ENCODE data around the gene MTMR6. TPM values are rescaled to one million over a fixed set of nuclear protein-coding genes. Genes with fewer than 3 reads are reported as not detected.

MTMR6 gene
- total RNA-seq, 2 donors from 2014 or later: 20.5 to 31.1 TPM

DNA sequence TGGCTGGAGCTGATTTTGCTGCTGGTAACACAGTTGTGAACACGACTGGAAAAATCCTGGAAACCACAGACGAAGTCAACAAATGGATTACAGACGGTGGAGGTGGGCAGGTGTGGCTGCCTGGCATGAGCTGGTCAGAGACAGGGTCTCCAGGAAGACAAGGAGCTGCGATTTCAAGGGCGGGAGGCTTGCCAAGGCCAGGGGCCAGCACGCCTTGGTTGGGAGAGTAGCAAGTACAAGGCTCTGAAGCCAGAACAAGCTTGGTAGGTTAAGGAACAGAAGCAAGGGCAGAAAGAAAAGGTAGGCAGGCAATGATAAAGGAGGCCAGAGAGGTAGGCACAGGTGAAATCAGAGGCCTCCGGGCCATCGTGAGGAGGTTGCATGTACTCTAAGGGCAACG, 64.5 kb downstream of the MTMR6 start:
- Mint-ChIP-seq H3K4me3 (no peak overlapping the region), H3K27ac (no peak overlapping the region), H3K27me3 (peaks cover 18 to 33% of the 10 kb centered on the region in 2 donors), H3K4me1 (ENCODE audit: low read depth in 2 of 2) (no peaks in the 10 kb centered on the region), H3K36me3 (no peaks in the 10 kb centered on the region), H3K9me3 (no peaks in the 10 kb centered on the region)
- DNase-seq (ENCODE audit: low spot score) (no peak), ATAC-seq (no peak)

DNA sequence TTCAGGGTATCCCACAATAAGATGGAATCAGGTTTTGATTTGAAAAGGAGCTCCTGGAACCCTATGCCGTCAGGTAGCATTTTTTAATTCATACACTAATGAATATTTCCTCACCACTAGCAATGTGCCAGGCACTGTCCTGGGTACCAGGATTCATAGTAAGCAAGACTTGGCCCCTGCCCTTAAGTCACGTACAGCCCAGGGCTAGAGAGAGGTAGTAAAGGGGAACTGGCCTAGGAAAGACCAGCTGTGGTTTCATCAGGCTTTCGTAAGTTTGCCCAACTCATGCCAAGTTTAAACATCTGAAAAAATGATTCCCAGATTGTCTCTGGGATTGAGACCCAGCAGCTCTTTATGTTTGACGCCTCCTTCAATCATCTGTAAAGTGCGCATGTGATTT, 69.3 kb downstream of the MTMR6 start:
- H3K4me3 Mint-ChIP-seq: no peak overlapping the region
- no peaks in the 10 kb centered on the region for H3K9me3 Mint-ChIP-seq
- no peaks in the 10 kb centered on the region for H3K36me3 Mint-ChIP-seq
- peaks cover 19 to 22% of the 10 kb centered on the region in 2 donors for H3K27me3 Mint-ChIP-seq
- DNase-seq (ENCODE audit: low spot score) (no peak), ATAC-seq (no peak)
- no peak overlapping the region for H3K27ac Mint-ChIP-seq
- H3K4me1 Mint-ChIP-seq (ENCODE audit: low read depth in 2 of 2): no peaks in the 10 kb centered on the region

DNA sequence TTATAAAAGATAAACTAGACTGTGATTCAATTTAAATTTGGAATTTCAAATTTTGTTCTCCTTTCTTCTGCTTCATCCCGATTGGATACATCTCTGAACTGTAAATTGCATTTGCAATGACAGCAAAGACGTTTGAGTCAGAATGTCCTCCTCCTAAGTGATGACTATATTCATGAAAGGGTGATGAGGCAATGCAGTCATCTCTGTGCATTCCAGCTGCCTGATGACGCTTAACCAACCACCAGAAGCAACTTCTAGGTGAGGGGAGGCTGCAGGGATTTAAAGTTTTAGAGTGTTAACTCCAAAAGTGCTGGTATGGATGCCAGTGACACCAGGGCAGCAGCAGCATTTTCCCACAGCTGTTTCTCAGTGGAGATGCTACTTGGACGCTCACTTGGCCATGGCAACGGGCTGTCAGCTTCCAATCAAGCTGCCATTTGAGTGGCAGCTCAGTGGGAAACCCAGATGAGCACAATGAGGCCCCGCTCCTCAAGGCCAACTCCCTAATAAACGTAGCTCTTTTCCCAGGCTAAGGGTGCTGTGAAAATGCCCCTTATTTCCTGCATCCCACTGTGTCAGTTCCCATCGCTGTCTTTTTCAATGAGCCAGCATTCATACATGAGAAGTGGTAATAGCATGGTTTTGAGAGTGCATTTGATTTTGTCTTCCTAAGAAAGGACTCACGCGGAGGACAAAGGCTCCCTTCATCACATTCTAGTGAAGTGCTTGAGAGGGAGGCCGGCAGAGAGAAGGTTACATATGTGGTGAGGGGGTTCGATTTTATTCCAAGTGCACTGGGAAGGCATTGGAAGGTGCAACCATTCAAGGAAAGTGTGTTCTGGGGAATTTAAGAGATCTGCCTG, 70.0 kb downstream of the MTMR6 start:
- ATAC-seq: no peak
- Mint-ChIP-seq H3K27ac (no peak overlapping the region), H3K4me1 (ENCODE audit: low read depth in 2 of 2) (no peaks in the 10 kb centered on the region), H3K36me3 (no peaks in the 10 kb centered on the region), H3K27me3 (peaks cover 13 to 18% of the 10 kb centered on the region in 2 donors), H3K9me3 (no peaks in the 10 kb centered on the region), H3K4me3 (no peak overlapping the region)
- no peak for DNase-seq (ENCODE audit: low spot score)

DNA sequence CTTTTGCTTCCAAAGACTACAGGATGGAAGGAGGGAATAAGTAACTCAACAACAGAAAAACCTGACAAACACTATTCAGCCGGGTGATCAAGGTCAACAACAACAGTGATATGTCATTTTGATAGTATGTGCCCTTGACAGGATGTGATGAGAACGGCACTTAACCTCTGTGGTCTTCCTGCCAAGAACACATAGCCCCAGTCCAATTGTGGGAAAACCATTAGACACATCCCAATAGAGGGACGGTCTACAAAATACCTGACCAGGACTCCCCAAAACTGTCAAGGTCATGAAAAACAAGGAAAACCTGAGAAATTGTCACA, 72.1 kb downstream of the MTMR6 start:
- Mint-ChIP-seq H3K4me1 (ENCODE audit: low read depth in 2 of 2) (no peaks in the 10 kb centered on the region), H3K27ac (no peak overlapping the region), H3K4me3 (no peak overlapping the region), H3K9me3 (no peaks in the 10 kb centered on the region), H3K36me3 (no peaks in the 10 kb centered on the region), H3K27me3 (peaks cover 7 to 12% of the 10 kb centered on the region in 2 donors)
- DNase-seq (ENCODE audit: low spot score) (no peak), ATAC-seq (no peak)

DNA sequence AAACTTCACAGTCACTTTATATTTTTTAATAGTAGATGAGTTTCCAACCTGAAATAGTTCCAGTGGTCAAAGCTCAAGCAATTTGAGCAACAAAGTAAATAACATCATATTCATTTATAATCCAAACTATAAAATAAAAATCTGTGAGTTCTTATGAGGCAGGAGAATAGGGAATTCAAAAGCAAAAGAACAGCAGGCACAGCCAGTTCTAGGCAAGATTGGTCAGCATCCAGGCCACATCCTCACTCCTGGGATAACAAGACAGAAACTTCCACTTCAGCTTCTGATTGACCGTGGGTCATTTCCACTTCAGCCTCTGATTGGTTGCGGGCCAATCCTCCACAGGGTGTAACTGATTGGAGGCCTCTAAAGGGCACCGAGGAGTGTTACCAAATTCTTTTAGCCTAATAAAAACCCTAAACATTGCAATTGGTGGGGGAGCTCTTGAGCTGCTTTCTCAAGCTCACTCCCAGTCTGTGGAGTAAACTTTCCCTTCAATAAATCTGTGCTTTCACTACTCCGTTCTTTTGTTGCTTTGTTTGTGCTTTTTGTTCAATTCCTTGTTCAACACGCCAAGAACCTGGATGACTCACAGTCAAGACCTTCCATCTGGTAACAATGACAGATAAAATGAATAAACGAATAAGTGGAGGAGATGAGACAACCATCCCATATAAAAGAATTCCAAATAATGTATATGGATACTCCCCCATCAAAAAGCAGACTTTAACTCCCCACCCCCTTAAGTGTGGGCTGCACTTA, 72.6 kb downstream of the MTMR6 start:
- DNase-seq (ENCODE audit: low spot score) (no peak), ATAC-seq (no peak)
- H3K36me3 Mint-ChIP-seq: no peaks in the 10 kb centered on the region
- H3K4me3 Mint-ChIP-seq: no peak overlapping the region
- peaks cover 7 to 12% of the 10 kb centered on the region in 2 donors for H3K27me3 Mint-ChIP-seq
- no peaks in the 10 kb centered on the region for H3K4me1 Mint-ChIP-seq (ENCODE audit: low read depth in 2 of 2)
- no peaks in the 10 kb centered on the region for H3K9me3 Mint-ChIP-seq
- no peak overlapping the region for H3K27ac Mint-ChIP-seq

DNA sequence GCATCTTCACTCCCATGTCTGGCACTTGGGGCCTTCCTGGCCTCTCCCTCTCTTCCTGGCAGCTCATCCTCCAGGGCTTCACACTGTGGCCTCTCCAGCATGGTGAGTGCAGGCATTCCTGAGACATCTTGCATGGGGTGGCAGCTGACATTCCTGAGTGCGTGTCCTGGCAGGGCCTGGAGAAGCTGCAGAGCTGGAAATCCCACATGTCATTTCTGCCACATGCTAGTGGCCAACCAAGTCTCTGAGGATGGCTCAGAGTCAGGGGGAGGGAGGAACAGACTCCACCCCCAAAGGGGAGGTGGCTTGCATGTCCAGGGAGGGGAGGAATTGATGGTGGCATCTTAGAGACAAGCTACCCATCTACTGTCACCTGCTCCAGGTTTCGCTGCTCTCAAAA, 73.6 kb downstream of the MTMR6 start:
- Mint-ChIP-seq H3K36me3 (no peaks in the 10 kb centered on the region), H3K4me3 (no peak overlapping the region), H3K27me3 (peaks cover 6 to 7% of the 10 kb centered on the region in 2 donors), H3K9me3 (no peaks in the 10 kb centered on the region), H3K4me1 (ENCODE audit: low read depth in 2 of 2) (no peaks in the 10 kb centered on the region), H3K27ac (no peak overlapping the region)
- DNase-seq (ENCODE audit: low spot score) (no peak), ATAC-seq (no peak)

DNA sequence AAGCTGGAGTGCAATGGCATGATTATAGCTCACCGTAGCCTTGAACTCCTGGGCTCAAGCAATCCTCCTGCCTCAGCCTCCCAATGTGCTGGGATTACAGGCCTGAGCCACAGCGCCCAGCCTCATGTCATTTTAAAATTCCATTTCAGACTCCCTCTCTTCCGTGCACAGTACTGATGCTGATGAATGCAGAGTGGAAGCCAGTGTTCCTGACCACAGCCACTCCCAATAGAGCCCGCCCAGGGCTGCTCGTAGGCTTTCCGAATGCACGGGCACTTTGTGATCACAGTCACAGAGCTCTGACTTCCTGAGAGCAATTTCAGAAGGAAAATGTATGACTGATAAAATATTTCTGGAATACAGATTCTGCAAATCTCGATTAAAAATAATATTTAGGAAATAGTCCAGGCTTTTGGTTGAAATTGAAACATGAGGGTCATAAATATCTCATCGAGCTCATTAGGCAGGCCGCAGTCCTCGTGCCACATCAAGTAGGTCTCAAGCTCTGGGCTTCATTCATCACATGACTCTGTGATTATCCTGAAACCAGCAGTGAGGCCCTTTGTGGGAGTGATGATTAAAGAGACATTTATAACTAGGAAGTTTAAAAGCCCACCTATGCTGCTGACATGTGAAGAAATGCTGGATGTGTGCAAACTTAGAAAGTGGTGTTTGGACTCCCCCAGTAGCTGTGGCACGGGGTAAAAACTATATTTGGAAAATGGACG, 76.3 kb downstream of the MTMR6 start:
- no peaks in the 10 kb centered on the region for H3K9me3 Mint-ChIP-seq
- no peak for ATAC-seq
- H3K27me3 Mint-ChIP-seq: peaks cover under 1 to 2% of the 10 kb centered on the region in 2 donors
- DNase-seq (ENCODE audit: low spot score): no peak
- H3K27ac Mint-ChIP-seq: no peak overlapping the region
- no peaks in the 10 kb centered on the region for H3K36me3 Mint-ChIP-seq
- no peaks in the 10 kb centered on the region for H3K4me1 Mint-ChIP-seq (ENCODE audit: low read depth in 2 of 2)
- no peak overlapping the region for H3K4me3 Mint-ChIP-seq

DNA sequence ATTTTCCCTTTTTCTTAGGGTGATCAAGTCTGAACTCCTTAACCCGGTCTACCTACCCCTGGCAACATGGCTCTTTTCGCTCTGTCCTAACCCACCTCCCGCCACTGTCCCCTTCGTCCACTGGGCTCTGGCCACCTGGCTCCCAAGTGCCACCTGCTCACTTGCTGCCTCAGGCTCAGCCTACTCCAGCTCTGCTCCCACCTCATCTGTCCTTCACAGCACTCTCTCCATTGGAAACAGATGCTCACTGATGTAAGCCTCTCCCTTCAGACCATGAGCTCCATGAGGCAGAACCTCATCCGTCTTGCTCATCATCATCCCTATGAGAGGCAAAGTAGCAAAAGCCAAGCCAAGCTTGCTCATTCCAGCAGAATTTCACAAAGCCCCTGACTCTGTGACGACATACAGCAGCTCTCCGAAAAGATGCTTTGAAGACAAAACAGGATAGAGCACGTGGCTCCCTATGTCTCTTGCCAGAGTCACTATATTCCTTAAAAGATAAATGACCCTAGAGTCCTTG, 79.9 kb downstream of the MTMR6 start:
- Mint-ChIP-seq H3K36me3 (no peaks in the 10 kb centered on the region), H3K27ac (no peak overlapping the region)
- DNase-seq (ENCODE audit: low spot score): no peak

DNA sequence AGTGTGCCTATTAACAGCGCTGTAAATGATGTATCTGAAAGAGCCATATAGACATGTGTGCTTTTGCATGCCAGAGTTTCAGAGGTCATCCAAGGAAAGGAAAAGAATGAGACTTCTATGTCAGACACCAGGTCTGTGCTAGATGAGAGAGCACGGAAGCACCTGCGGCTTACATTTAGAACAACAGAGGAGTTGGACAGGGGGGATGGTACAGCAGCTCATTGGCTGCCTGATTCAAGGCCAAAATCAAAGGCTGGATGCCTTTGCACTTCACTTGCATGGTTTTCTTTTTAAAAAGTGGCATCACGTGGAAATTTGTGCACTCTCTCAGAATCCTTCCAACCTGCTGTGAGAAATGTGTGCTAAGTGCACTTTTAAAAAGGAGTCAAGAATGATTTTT, 82.4 kb downstream of the MTMR6 start:
- H3K4me3 Mint-ChIP-seq: no peak overlapping the region
- peaks cover 12 to 22% of the 10 kb centered on the region in 2 donors for H3K27me3 Mint-ChIP-seq
- H3K9me3 Mint-ChIP-seq: no peaks in the 10 kb centered on the region
- no peak for DNase-seq (ENCODE audit: low spot score)
- no peak overlapping the region for H3K27ac Mint-ChIP-seq
- H3K36me3 Mint-ChIP-seq: no peaks in the 10 kb centered on the region
- no peaks in the 10 kb centered on the region for H3K4me1 Mint-ChIP-seq (ENCODE audit: low read depth in 2 of 2)
- no peak for ATAC-seq

More for the DNA sequence above, 79.9 kb downstream of the MTMR6 start:
- ATAC-seq: no peak
- no peaks in the 10 kb centered on the region for H3K4me1 Mint-ChIP-seq (ENCODE audit: low read depth in 2 of 2)
- H3K4me3 Mint-ChIP-seq: no peak overlapping the region
- H3K27me3 Mint-ChIP-seq: peaks cover 9 to 22% of the 10 kb centered on the region in 2 donors
- no peaks in the 10 kb centered on the region for H3K9me3 Mint-ChIP-seq

DNA sequence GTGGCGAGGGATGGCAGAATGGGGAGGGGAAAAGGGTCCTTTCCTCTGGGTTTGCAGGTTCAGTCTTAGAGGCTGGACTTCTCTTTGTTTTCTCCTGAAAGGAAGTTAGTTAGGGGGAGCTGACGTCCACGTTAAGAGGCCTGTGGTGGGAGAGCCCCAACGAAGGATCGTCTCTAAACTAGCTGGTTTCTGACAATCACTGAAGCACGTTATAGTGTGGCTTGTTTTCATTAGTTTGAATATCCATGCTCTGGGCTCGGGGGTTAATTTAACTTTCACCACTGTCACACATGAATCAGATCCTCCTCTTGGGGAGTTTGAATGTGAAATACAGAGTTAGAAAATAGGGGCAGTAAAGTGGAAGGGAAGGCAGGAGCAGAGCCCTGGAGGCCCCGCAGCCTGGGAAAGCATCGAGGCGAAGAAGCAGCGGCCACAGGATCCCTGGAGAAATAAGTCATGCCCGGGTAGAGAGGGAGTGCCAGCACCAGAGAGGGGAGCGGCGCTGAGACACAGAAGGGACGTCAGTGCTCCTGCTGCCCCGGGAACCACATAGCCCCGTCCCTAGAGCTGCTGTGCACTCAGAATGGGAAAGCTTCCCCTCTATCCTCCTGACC, 84.1 kb downstream of the MTMR6 start:
- peaks cover 12 to 22% of the 10 kb centered on the region in 2 donors for H3K27me3 Mint-ChIP-seq
- no peak for ATAC-seq
- no peak overlapping the region for H3K27ac Mint-ChIP-seq
- no peaks in the 10 kb centered on the region for H3K36me3 Mint-ChIP-seq
- DNase-seq (ENCODE audit: low spot score): no peak
- H3K4me3 Mint-ChIP-seq: no peak overlapping the region
- no peaks in the 10 kb centered on the region for H3K9me3 Mint-ChIP-seq
- H3K4me1 Mint-ChIP-seq (ENCODE audit: low read depth in 2 of 2): no peaks in the 10 kb centered on the region

DNA sequence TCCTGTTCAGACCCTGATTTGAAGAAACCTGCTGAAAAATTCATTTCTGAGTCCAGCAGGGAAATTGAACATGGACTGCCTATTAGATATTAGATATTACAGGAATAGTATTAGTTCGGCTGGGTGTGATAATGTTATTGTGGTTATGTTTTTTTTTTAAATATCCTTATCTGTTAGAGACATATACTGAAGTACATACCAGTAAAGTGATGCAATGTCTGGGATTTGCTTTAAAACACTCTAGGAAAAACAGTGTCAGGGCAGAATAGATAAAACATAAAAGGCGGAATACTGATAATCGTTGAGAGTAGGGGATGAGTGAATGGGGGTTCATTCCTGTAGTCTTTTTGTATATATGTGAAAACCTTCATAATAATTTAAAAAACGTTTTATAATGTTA, 86.5 kb downstream of the MTMR6 start:
- ATAC-seq (no peak), DNase-seq (ENCODE audit: low spot score) (no peak)
- Mint-ChIP-seq H3K4me3 (no peak overlapping the region), H3K27me3 (peaks cover 9 to 27% of the 10 kb centered on the region in 2 donors), H3K27ac (no peak overlapping the region), H3K36me3 (no peaks in the 10 kb centered on the region), H3K9me3 (no peaks in the 10 kb centered on the region), H3K4me1 (ENCODE audit: low read depth in 2 of 2) (no peaks in the 10 kb centered on the region)

DNA sequence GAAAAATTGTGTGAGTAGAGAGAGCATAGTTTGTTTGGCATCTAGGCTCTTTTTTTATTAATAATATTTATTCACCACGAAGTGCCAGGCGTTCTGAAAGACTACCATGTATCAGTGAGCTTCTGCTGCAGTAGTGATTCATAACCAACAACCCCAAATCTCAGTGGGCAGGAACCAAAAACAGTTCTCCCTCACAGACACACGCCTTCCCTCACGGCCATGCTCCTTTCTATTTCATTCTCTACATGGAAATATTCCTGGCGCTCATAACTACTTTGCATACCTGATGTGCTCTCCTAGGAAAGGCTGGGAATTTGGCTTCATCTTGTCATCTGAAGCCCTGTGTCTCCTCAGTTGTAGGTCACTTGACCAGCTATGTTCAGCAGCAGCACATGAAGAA, 88.6 kb downstream of the MTMR6 start:
- H3K27ac Mint-ChIP-seq: no peak overlapping the region
- peaks cover 10 to 33% of the 10 kb centered on the region in 2 donors for H3K27me3 Mint-ChIP-seq
- H3K4me3 Mint-ChIP-seq: no peak overlapping the region
- DNase-seq (ENCODE audit: low spot score) (no peak), ATAC-seq (no peak)
- H3K9me3 Mint-ChIP-seq: no peaks in the 10 kb centered on the region
- H3K4me1 Mint-ChIP-seq (ENCODE audit: low read depth in 2 of 2): no peaks in the 10 kb centered on the region
- H3K36me3 Mint-ChIP-seq: no peaks in the 10 kb centered on the region

DNA sequence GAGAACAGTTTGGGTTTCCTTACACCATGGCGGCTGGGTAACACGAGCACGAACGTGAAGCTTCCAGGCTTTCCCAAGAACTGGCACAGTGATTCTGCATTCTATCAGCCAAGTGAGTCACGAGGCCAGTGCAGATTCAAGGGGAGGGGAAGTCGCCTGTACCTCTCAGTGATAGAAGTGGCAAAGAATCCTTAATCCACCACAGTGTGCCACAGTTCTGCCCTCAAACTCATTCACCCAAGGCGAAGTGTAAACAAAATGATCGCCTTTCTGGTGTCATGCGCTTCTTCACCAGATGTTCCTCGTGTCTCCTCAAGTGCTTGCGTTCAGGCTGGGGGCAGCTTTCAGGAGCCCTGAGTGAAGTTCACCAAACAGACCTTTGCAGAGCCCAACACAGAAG, 90.3 kb downstream of the MTMR6 start:
- DNase-seq (ENCODE audit: low spot score): no peak
- ATAC-seq: peak in 1 of 2 donors; percentile 24
- Mint-ChIP-seq H3K27me3 (peaks cover 14 to 31% of the 10 kb centered on the region in 2 donors), H3K27ac (no peak overlapping the region), H3K9me3 (no peaks in the 10 kb centered on the region), H3K36me3 (no peaks in the 10 kb centered on the region), H3K4me3 (no peak overlapping the region), H3K4me1 (ENCODE audit: low read depth in 2 of 2) (no peaks in the 10 kb centered on the region)
